ENCODE data around the gene EXOC6B. TPM values are rescaled to one million over a fixed set of nuclear protein-coding genes. Genes with fewer than 3 reads are reported as not detected.

The EXOC6B gene
- total RNA-seq, 4 donors from 2014 or later = 54.9 to 93.7 (median 64.6) TPM

- Histone ChIP-seq H3K27ac (no peak overlapping the region), H3K27me3 (no peaks in the 10 kb centered on the region), H3K36me3 (no peaks in the 10 kb centered on the region), H3K4me3 (no peak overlapping the region), H3K9me3 (no peaks in the 10 kb centered on the region), H3K4me1 (peaks cover 0 to 8% (median under 1%) of the 10 kb centered on the region in 4 donors)
- no peak for DNase-seq
- TF ChIP-seq POLR2A (IDR thresholded peaks at IDR 0.05) (no peak), CTCF (IDR thresholded peaks at IDR 0.05) (no peak)
These were observed 22.7 kb downstream of the EXOC6B start for GRCh38 chr2:72803151-72803550.

GRCh38 chr2:72800492-72800891 is 25.3 kb downstream of the EXOC6B start:
- Histone ChIP-seq H3K4me1 (peaks cover 0 to 8% (median 4%) of the 10 kb centered on the region in 4 donors), H3K36me3 (no peaks in the 10 kb centered on the region), H3K4me3 (no peak overlapping the region), H3K27ac (no peak overlapping the region), H3K27me3 (no peaks in the 10 kb centered on the region), H3K9me3 (no peaks in the 10 kb centered on the region)
- DNase-seq = no peak
- TF ChIP-seq CTCF (IDR thresholded peaks at IDR 0.05) (no peak), POLR2A (IDR thresholded peaks at IDR 0.05) (no peak)

GRCh38 chr2:72797740-72798139 is 28.1 kb downstream of the EXOC6B start:
- no peak for DNase-seq
- Histone ChIP-seq H3K36me3 (no peaks in the 10 kb centered on the region), H3K27me3 (no peaks in the 10 kb centered on the region), H3K4me1 (peaks cover 0 to 13% (median 6%) of the 10 kb centered on the region in 4 donors), H3K4me3 (no peak overlapping the region), H3K27ac (no peak overlapping the region), H3K9me3 (no peaks in the 10 kb centered on the region)
- TF ChIP-seq CTCF (IDR thresholded peaks at IDR 0.05) = no peak
- TF ChIP-seq POLR2A (IDR thresholded peaks at IDR 0.05) = no peak

GRCh38 chr2:72796766-72797165 is 29.1 kb downstream of the EXOC6B start:
- TF ChIP-seq CTCF (IDR thresholded peaks at IDR 0.05) = no peak
- no peak for TF ChIP-seq POLR2A (IDR thresholded peaks at IDR 0.05)
- no peaks in the 10 kb centered on the region for H3K27me3 ChIP-seq

GRCh38 chr2:72794572-72794971 is 31.3 kb downstream of the EXOC6B start:
- Histone ChIP-seq H3K9me3 (no peaks in the 10 kb centered on the region), H3K36me3 (no peaks in the 10 kb centered on the region), H3K4me1 (peaks cover 0 to 8% (median 5%) of the 10 kb centered on the region in 4 donors), H3K4me3 (no peak overlapping the region), H3K27me3 (no peaks in the 10 kb centered on the region), H3K27ac (no peak overlapping the region)
- no peak for DNase-seq
- TF ChIP-seq CTCF (IDR thresholded peaks at IDR 0.05) (no peak), POLR2A (IDR thresholded peaks at IDR 0.05) (no peak)

More at GRCh38 chr2:72796766-72797165, 29.1 kb downstream of the EXOC6B start:
- peaks cover 0 to 13% (median 6%) of the 10 kb centered on the region in 4 donors for H3K4me1 ChIP-seq
- H3K36me3 ChIP-seq = no peaks in the 10 kb centered on the region
- H3K27ac ChIP-seq = no peak overlapping the region
- no peaks in the 10 kb centered on the region for H3K9me3 ChIP-seq
- H3K4me3 ChIP-seq = no peak overlapping the region
- no peak for DNase-seq
